ENCODE measurements around the gene TIGD6. TPM values are rescaled to one million over a fixed set of nuclear protein-coding genes. Genes with fewer than 3 reads are reported as not detected.

The TIGD6 gene
- total RNA-seq, 1 donor from 2014 or later = 5.5 TPM

- H3K4me2 ChIP-seq (ENCODE audit: low read length) = no peak overlapping the region
- H3K36me3 Mint-ChIP-seq (ENCODE audit: low read depth, unreplicated experiment) = peaks cover 49% of the 10 kb centered on the region
- H3K4me1 Mint-ChIP-seq (ENCODE audit: low read depth, unreplicated experiment) = peaks cover 4% of the 10 kb centered on the region
- no peaks in the 10 kb centered on the region for H3K27me3 Mint-ChIP-seq (ENCODE audit: low read depth, unreplicated experiment)
- H3K4me1 ChIP-seq (ENCODE audit: insufficient read depth, low read length) = peaks cover 11% of the 10 kb centered on the region
- peaks cover 46% of the 10 kb centered on the region for H3K79me2 ChIP-seq (ENCODE audit: insufficient read depth, low read length)
- FAIRE-seq = no peak
- peaks cover 20% of the 10 kb centered on the region for H4K20me1 ChIP-seq (ENCODE audit: insufficient read depth, low read length)
- no peak overlapping the region for H3K4me3 ChIP-seq (ENCODE audit: insufficient read depth, low read depth, low read length)
- H2AFZ ChIP-seq (ENCODE audit: low read depth, low read length) = no peak overlapping the region
- peaks cover 66% of the 10 kb centered on the region for H3K36me3 ChIP-seq (ENCODE audit: insufficient read depth, low read length)
- H3K9me3 ChIP-seq (ENCODE audit: insufficient read depth, low read depth, low read length) = peaks cover 5% of the 10 kb centered on the region
- TF ChIP-seq, protein P1, sequence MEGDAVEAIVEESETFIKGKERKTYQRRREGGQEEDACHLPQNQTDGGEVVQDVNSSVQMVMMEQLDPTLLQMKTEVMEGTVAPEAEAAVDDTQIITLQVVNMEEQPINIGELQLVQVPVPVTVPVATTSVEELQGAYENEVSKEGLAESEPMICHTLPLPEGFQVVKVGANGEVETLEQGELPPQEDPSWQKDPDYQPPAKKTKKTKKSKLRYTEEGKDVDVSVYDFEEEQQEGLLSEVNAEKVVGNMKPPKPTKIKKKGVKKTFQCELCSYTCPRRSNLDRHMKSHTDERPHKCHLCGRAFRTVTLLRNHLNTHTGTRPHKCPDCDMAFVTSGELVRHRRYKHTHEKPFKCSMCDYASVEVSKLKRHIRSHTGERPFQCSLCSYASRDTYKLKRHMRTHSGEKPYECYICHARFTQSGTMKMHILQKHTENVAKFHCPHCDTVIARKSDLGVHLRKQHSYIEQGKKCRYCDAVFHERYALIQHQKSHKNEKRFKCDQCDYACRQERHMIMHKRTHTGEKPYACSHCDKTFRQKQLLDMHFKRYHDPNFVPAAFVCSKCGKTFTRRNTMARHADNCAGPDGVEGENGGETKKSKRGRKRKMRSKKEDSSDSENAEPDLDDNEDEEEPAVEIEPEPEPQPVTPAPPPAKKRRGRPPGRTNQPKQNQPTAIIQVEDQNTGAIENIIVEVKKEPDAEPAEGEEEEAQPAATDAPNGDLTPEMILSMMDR (IDR thresholded peaks at IDR 0.05; ENCODE audit: insufficient read depth, low read depth, low read length) = no peak
- TF ChIP-seq EZH2 (IDR thresholded peaks at IDR 0.05; ENCODE audit: insufficient read depth, low read length) = no peak
- H3K27ac ChIP-seq (ENCODE audit: low read depth, low read length) = no peak overlapping the region
- no peak for DNase-seq (ENCODE audit: low read depth)
- H3K9ac ChIP-seq (ENCODE audit: low read length) = no peak overlapping the region
- peaks cover 9% of the 10 kb centered on the region for H3K9me3 Mint-ChIP-seq (ENCODE audit: unreplicated experiment)
- no peak overlapping the region for H3K27ac Mint-ChIP-seq (ENCODE audit: unreplicated experiment)
- H3K27me3 ChIP-seq (ENCODE audit: insufficient read depth, low read length) = no peaks in the 10 kb centered on the region
- H3K4me3 Mint-ChIP-seq (ENCODE audit: unreplicated experiment) = no peak overlapping the region
Observed at GRCh38 chr5:150015415-150015814, 15.0 kb upstream of the TIGD6 start.

- no peak for DNase-seq (ENCODE audit: low read depth)
- Mint-ChIP-seq H3K4me3 (ENCODE audit: unreplicated experiment) (no peak overlapping the region), H3K4me1 (ENCODE audit: low read depth, unreplicated experiment) (peaks cover 10% of the 10 kb centered on the region), H3K36me3 (ENCODE audit: low read depth, unreplicated experiment) (peaks cover 45% of the 10 kb centered on the region), H3K27me3 (ENCODE audit: low read depth, unreplicated experiment) (no peaks in the 10 kb centered on the region), H3K9me3 (ENCODE audit: unreplicated experiment) (peaks cover 9% of the 10 kb centered on the region), H3K27ac (ENCODE audit: unreplicated experiment) (no peak overlapping the region)
- H3K4me3 ChIP-seq (ENCODE audit: insufficient read depth, low read depth, low read length) = no peak overlapping the region
- peaks cover 5% of the 10 kb centered on the region for H3K9me3 ChIP-seq (ENCODE audit: insufficient read depth, low read depth, low read length)
- TF ChIP-seq, protein P1 (IDR thresholded peaks at IDR 0.05; ENCODE audit: insufficient read depth, low read depth, low read length) = no peak
- TF ChIP-seq EZH2 (IDR thresholded peaks at IDR 0.05; ENCODE audit: insufficient read depth, low read length) = no peak
- no peak overlapping the region for H2AFZ ChIP-seq (ENCODE audit: low read depth, low read length)
- peaks cover 28% of the 10 kb centered on the region for H4K20me1 ChIP-seq (ENCODE audit: insufficient read depth, low read length)
- no peak overlapping the region for H3K4me2 ChIP-seq (ENCODE audit: low read length)
- no peak overlapping the region for H3K9ac ChIP-seq (ENCODE audit: low read length)
- no peaks in the 10 kb centered on the region for H3K27me3 ChIP-seq (ENCODE audit: insufficient read depth, low read length)
- H3K79me2 ChIP-seq (ENCODE audit: insufficient read depth, low read length) = peaks cover 56% of the 10 kb centered on the region
- peaks cover 10% of the 10 kb centered on the region for H3K4me1 ChIP-seq (ENCODE audit: insufficient read depth, low read length)
- FAIRE-seq = no peak
- H3K27ac ChIP-seq (ENCODE audit: low read depth, low read length) = no peak overlapping the region
- peaks cover 64% of the 10 kb centered on the region for H3K36me3 ChIP-seq (ENCODE audit: insufficient read depth, low read length)
Observed at GRCh38 chr5:150014456-150014855, 14.0 kb upstream of the TIGD6 start.

DNA sequence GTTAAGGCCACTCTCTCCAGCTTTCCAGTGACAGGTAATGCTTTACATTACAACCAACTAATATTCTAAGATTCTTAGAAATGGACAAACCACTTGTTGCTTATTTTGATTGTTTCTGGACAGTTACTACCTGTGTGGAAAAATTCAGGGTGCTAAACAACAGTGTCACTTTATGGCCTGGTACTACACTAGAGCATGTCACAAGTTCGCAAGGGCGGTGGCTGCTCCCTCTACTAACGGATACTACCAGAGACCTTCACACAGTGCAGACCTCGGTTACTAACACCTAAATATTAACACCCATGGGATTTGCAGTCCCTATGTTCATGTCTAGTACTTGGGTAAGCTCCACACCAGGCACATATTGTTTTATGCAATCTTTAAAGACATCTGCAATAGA lies 13.5 kb upstream of the TIGD6 start:
- H3K36me3 ChIP-seq (ENCODE audit: insufficient read depth, low read length) = peaks cover 59% of the 10 kb centered on the region

More for the DNA sequence above, 13.5 kb upstream of the TIGD6 start:
- no peak overlapping the region for H3K4me3 Mint-ChIP-seq (ENCODE audit: unreplicated experiment)
- Histone ChIP-seq H4K20me1 (ENCODE audit: insufficient read depth, low read length) (peaks cover 32% of the 10 kb centered on the region), H2AFZ (ENCODE audit: low read depth, low read length) (no peak overlapping the region), H3K9me3 (ENCODE audit: insufficient read depth, low read depth, low read length) (peaks cover 5% of the 10 kb centered on the region), H3K4me3 (ENCODE audit: insufficient read depth, low read depth, low read length) (no peak overlapping the region), H3K4me2 (ENCODE audit: low read length) (no peak overlapping the region), H3K4me1 (ENCODE audit: insufficient read depth, low read length) (peaks cover 10% of the 10 kb centered on the region), H3K27me3 (ENCODE audit: insufficient read depth, low read length) (no peaks in the 10 kb centered on the region), H3K79me2 (ENCODE audit: insufficient read depth, low read length) (peaks cover 61% of the 10 kb centered on the region), H3K27ac (ENCODE audit: low read depth, low read length) (no peak overlapping the region), H3K9ac (ENCODE audit: low read length) (no peak overlapping the region)
- H3K4me1 Mint-ChIP-seq (ENCODE audit: low read depth, unreplicated experiment) = peaks cover 12% of the 10 kb centered on the region
- H3K27me3 Mint-ChIP-seq (ENCODE audit: low read depth, unreplicated experiment) = no peaks in the 10 kb centered on the region
- no peak overlapping the region for H3K27ac Mint-ChIP-seq (ENCODE audit: unreplicated experiment)
- peaks cover 9% of the 10 kb centered on the region for H3K9me3 Mint-ChIP-seq (ENCODE audit: unreplicated experiment)
- TF ChIP-seq, protein P1 (IDR thresholded peaks at IDR 0.05; ENCODE audit: insufficient read depth, low read depth, low read length) = no peak
- TF ChIP-seq EZH2 (IDR thresholded peaks at IDR 0.05; ENCODE audit: insufficient read depth, low read length) = no peak
- DNase-seq (ENCODE audit: low read depth) (no peak), FAIRE-seq (no peak)
- peaks cover 43% of the 10 kb centered on the region for H3K36me3 Mint-ChIP-seq (ENCODE audit: low read depth, unreplicated experiment)

All from astrocyte (in vitro differentiated cells and primary cell).